NCI-H2029 (cell line): Measurements from ENCODE around the gene CCDC40.
A peak's percentile ranks its signal among the peaks of the same experiment; 100 is the strongest.

Experiments used
- DNase-seq: peaks from one replicate; lab custom pipeline; 2025; lab: John Stamatoyannopoulos, UW

CCDC40 gene

DNA sequence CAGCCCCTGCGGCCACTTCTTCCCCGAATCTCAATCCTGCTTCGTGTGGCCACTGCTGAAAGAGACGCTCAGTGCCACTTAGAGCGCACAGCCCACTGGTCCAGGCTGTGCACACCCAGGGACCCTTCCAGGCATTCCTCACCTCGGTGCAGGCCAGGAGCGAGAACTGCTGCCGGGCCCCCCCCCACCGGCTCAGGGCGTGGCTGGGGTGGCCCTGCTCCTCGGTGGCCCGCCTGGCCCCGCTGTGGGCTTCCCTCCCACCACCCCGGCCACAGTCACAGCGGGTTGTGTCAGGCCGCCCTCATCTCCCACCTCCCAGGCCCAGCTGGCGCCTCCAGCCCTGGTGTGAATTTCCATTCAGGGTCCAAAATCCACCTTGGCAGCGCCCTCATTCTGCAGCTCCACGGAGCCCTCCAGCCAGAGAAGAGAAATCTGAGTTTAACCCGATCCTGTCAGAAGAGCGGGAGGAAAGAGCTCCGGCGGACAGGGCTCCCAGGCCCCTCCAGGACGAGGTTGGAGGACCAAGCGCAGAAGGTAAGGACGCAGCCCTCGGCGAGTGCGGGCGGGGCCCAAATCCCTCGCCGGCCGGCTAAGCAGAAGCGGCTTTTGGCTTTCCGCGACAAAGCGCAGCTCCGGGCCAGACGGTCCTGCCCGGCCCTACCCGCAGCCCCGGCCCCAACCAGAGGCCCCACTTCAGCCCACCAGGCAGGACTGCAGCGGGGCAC, 12.8 kb upstream of the CCDC40 start:
- no peak for DNase-seq

- no peak for DNase-seq
These were observed 12.1 kb upstream of the CCDC40 start for GRCh38 chr17:80024206-80024972.

DNA sequence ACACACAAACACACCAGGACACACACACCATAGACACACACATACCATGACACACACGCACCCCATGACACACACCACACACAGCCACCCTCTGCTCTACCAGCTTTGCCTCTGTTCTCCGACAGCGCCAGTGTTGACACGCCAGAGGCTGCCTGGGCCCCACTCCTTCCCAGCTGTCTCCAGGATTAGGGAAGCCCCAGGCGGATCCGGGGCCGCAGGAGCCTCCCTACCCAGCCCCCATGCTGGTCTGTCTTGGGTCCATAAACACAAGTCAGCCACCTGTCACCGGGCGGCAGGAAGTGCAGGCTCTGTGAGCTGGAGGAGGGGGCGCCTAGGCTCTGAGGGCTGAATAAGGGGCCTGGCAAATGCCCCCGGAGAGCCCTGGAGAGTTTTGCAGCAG, 11.3 kb upstream of the CCDC40 start:
- peak; percentile 76 for DNase-seq

DNA sequence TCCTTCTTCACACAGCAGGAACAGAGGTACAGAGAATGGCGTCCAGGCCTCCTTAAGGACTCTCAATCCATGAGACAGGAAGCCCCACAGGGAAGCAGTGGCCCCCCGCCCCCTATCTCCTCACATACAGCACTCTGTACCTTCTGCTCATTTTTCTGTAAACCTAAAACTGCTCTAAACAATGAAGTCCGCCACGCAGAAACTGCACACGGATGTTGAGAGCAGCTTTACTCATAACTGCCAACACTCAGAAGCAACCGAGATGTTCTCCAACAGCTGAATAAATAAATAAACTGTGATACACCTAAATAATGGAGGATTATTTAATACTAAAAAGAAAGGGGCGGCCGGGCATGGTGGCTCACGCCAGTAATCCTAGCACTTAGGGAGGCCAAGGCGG, 10.6 kb upstream of the CCDC40 start:
- DNase-seq = peak; percentile 64

DNA sequence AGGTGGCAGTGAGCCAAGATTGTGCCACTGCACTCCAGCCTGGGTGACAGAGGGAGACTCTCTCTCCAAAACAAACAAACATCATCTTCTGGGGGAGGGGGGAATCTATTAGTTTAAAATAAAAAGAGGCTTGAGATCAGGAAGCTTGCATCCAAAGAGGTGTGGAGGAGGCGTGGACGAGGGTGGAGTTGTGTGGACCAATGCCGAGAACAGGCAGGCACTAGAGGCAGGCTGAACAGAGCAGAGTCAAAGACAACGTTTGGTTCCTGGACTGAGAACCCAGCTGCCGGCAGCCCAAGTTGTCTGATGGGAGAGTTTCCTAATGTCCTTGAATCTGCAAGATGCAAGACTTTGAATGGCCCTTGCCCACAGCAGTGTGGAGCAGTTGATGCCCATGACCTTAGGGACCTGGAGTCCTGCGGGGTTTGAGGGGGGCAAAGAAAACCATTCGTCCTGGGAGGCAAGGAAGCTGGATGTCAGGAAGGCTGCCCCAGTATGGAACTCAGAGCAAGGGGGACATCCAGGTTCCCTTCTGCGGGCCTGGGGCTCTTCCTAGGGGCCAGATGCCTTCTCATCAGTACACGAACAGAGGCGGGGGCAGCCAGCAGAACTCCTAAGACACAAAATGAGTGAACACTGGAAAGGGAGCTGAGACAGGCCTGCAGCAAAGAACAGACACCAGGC, 9.9 kb upstream of the CCDC40 start:
- DNase-seq = peak; percentile 86

DNA sequence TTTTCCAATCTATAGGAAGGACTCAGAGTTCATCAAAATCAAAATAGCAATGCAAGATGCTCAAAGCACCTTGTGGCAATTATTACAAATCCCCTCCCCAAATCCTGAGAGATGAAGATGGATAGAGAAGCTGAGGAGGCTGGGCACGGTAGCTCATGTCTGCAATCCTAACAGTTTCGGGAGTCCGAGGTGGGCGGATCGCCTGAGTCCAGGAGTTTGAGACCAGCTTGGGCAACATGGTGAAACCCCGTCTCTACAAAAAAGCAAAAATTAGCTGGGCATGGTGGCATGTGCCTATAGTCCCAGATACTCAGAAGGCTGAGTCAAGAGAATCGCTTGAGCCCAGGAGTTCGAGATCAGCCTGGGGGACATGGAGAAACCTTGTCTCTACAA, 9.4 kb upstream of the CCDC40 start:
- DNase-seq = no peak

GRCh38 chr17:80028030-80028429, 8.4 kb upstream of the CCDC40 start:
- DNase-seq = peak; percentile 48

- DNase-seq = peak; percentile 74
These were observed 7.0 kb upstream of the CCDC40 start for GRCh38 chr17:80029258-80029974.

DNA sequence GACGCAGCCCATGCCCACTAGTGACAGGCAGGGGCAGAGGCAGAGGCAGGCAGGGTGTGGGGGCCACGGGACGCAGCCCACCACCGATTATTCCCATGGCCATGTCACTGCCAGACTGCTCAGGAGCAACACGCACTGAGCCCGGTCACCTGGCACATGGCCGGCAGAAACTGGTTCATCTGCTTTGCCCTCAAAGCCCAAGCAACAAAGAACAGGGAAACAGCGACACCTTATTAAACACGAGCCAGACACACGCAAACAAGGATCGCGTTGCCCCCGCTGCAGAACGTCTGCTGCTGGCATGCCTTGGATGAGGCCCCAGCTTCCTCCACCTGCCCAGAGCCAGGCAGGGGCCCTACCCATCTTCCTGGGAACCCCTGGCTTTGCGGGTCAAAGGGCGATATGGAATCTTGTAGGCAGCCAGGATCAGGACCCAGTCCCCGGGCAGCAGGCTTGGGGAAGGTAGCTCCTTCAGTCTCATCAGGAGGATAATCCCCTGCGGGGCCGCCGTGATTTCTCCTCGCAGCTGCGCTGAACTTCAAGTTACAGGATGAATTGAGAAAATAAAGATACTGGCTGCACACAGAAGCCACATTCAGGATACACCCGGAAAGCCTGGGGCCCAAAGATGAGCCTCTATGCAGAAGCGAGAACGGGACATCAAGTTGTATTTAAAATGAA, 5.6 kb upstream of the CCDC40 start:
- peak; percentile 90 for DNase-seq

GRCh38 chr17:80031691-80032430, 4.6 kb upstream of the CCDC40 start:
- DNase-seq = no peak

DNA sequence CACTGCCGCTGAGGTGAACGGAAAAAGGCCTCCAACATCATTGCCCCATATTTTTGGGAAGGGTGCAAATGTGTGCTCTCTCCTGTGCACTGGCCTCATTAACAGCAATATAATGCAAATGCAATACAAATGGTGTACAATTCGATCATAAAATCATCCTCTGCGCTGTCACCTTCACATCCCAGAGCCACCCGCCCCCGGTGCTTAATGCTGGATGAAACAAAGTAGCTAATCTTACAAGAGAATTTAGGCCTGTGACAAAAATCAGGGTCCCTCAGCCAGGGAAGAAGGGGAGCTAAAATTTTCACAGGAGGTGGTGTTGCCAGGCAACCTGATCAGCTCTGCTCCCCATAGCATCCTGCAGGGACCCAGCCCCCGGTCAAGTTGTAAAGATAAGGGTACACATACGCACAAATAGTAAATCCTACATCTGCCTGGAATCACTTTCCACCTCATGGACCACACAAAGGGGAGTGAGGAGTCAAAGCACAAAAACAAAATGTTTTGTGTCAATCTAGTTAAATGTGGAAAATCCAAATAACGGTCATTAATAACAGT, 3.7 kb upstream of the CCDC40 start:
- no peak for DNase-seq

- no peak for DNase-seq
These were observed 2.6 kb upstream of the CCDC40 start for GRCh38 chr17:80033840-80034239.

DNA sequence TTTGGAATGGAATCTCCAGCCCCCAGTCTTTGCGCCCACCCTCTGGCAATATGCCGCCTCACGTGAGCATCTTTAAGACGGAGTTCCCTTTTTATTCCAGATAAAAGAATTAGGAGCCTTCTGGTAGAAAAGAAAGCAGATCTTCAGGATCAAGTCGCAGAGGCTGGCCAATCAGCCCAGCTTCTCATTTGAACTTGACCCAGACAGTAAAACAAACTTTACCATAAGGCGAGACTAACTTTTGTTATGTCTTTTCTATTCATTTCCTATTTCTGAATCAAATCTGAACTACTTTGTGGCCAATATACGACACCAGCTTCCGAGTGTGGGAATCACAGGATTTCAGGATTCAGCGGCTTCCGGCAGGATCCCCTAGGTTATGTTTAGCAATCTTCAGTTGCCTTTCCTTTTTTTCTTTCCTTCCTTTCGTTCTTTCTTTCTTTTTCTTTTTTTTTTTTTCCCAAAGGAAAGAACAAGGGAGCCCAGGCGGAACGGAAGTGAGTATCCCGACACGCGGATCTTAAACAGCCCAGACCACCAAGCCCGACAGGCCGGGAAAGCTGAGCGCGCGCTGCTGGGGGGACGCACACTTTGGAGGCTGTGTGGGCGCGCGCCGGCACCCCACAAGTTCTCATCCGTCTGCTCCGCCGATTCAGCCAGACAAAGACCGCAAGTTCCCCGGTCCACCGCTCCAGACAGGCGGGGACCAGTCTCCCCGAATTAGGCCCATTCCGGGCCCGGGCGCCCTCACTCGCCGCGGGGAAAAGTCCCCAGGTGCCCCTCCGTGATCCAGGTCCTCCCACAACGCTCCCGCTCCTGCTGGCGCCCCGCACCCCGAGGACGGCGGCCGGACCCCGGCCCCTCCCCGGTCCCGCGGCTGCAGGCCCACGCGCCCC, 1.4 kb upstream of the CCDC40 start:
- DNase-seq = no peak

GRCh38 chr17:80035687-80035936, 830 bp upstream of the CCDC40 start, which contains the start of gene TBC1D16:
TBC1D16 (minus strand) TSS chr17:80035872; CDS start chr17:80013547, 22,325 bp downstream.
- no peak for DNase-seq

DNA sequence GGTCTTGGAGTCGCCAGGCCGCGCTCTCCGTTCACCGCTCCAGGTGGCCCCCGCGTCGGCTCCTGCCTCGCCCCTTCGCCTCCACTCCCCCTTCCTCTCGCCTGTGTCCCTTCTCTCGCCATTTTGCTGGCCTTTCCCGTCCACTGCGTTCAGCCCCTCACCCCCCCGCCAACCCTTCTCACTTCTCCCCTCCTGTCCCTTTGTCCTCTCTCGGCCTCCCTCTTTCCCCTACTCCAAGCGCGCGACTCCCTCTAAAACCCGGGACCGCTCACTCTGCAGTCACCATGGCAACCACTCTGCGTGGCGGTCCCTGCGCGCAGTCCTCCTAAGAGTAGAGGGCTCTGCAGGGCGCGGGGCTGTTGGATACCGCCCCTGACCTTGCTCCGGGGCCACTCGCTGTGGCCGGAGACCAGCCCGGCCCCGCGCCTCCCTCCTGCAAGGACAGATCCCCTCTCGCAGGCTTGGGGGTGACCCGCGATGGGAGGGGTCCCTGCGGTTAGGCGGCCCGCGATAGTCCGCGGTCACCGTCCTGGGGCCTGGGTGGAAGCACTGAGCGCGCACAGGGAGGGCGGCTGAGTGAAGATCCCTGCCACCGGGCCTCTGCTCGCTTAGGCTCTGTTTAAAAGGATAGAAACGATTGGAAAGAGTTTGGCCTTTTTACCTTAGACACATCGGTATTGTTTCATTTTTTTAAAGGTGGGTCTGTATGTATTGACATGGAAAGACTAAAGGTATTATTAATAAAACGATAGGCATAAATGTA, 454 bp downstream of the CCDC40 start:
- peak; percentile 51 for DNase-seq

DNA sequence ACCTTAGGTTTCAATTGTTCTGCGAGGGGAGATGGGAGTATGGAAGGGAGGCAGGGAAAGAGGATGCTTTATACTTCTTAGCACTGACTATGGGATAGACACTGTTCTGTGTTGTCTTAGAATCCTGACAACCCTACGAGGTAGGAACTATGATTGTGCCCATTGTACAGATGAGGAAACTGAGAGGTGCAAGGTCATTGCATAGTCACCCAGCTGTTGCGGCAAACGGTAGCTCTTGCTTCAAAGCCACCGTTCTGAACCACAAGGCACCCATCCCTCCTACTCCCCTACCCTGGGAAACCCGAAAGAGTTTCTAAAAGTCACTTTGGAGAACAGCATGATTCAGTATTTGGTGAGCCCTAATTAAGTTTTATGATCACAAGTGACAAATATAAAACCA, 7.5 kb downstream of the CCDC40 start:
- no peak for DNase-seq

GRCh38 chr17:80045703-80046102, 9.3 kb downstream of the CCDC40 start:
- DNase-seq = peak; percentile 54

- peak; percentile 18 for DNase-seq
These were observed 10.3 kb downstream of the CCDC40 start for GRCh38 chr17:80046709-80047108.

GRCh38 chr17:80047176-80047575, 10.7 kb downstream of the CCDC40 start:
- DNase-seq = peak; percentile 91
